Fibroblast of pulmonary artery (primary cell): ENCODE data around the gene MBL2.

Experiments used
- DNase-seq: peaks from one replicate; pipeline ENCODE4 v3.0.0-alpha.2; 2010; ENCODE audit warnings: low read depth
- H3K4me3 ChIP-seq: replicated peaks from 2 replicates; pipeline ENCODE4 v1.5.1; 2011; ENCODE audit warnings: low read depth, mild to moderate bottlenecking, control low read depth, low read length, moderate library complexity
- CTCF ChIP-seq: IDR thresholded peaks from 2 replicates; pipeline ENCODE4 v1.5.1; 2011; ENCODE audit warnings: mild to moderate bottlenecking, control low read depth, low read length, inconsistent platforms; ENCODE audit errors: missing control alignments

MBL2 gene

DNA sequence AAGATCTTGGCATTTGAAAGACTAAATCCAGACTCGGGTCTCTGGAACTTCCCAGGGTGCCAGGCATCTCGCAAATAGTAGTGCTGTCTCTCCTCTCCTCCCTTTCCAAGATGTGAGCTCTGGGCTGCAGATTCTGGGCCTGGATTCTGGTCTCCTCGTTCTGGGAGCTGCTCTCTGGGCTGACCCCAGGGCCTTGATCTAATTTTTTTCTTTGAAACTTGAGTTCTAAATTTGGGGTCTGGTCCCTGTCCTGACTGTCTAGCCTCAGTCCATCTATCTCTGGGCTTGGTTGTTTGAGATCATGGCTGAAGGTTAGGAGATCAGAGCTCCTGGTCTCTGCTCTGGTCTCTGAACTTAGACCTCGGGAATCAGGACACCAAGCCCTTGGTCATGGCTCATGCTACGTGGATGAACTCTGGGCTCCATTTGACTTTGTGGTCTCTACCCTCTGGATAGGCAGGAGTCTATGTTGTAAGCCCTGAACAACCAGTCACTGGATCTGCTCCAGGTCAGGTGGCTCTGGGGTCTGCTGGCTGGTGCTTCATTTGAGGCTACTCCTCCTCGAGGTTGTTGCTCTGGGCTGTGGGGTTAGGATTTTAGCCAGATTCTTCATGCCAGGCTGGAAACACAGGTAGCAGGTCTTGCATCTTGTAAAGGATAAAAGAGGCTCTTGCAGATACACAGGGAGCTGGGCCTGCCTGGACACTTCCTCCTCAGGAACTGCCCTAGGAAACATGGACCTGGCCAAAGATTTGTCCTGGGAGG, 8.0 kb upstream of the MBL2 start:
- TF ChIP-seq CTCF: no peak
- no peak for DNase-seq
- no peak overlapping the region for H3K4me3 ChIP-seq

GRCh38 chr10:52779541-52780390, 7.2 kb upstream of the MBL2 start:
- DNase-seq: peak; percentile 73
- TF ChIP-seq CTCF: peak; percentile 99
- H3K4me3 ChIP-seq: no peak overlapping the region

- TF ChIP-seq CTCF: peak; percentile 75
- H3K4me3 ChIP-seq: no peak overlapping the region
- peak; percentile 57 for DNase-seq
These were observed 6.2 kb upstream of the MBL2 start for GRCh38 chr10:52778511-52779392.

GRCh38 chr10:52777414-52777813, 4.8 kb upstream of the MBL2 start:
- no peak for TF ChIP-seq CTCF
- no peak overlapping the region for H3K4me3 ChIP-seq
- no peak for DNase-seq

- no peak for TF ChIP-seq CTCF
- no peak overlapping the region for H3K4me3 ChIP-seq
- no peak for DNase-seq
These were observed 3.9 kb upstream of the MBL2 start for GRCh38 chr10:52776471-52776903.

DNA sequence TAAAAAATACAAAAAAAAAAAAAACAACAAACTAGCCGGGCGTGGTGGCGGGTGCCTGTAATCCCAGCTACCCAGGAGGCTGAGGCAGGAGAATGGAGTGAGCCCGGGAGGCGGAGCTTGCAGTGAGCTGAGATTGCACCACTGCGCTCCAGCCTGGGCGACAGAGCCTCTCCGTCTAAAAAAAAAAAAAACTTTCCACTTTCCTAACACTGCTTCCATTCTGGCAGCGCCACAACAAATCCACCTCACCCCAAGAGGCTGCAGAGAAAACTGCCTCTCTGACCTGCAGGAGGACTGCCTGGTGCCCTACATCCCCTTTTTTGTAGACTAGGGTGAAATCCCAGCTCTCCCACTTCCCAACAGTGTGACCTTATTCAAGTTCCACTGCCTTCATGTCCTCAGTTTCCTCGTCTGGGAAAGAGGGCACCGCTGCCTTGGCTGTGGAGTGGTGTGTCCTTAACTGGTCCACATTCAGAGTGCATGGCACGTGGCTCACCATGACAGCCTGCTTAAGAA, 2.6 kb upstream of the MBL2 start:
- H3K4me3 ChIP-seq: no peak overlapping the region
- TF ChIP-seq CTCF: no peak
- DNase-seq: no peak
